ENCODE measurements around the gene VSTM5.

DNA sequence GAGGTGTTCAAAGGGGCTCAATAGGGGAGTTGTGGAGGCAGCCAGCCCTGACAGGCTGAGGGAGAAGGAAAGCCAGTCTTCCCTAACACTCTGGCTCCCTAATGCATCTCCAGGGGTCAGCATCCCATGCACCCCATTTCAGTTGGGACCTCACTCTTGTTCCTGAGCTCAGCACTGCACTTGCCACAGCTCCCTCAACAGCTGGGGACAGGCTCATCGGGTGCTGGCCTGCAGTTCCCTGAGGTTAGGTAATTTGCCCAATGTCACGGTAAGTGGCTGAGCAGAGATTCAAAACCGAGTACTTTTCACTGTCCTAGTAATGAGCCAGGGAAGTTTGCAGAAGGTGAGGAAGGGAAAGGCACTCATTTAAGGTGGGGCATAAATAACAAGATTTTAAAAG lies 20.8 kb downstream of the VSTM5 start:
- no peak for TF ChIP-seq POLR2A (IDR thresholded peaks at IDR 0.05)
- TF ChIP-seq EP300 (IDR thresholded peaks at IDR 0.05): no peak
- TF ChIP-seq, protein P1, sequence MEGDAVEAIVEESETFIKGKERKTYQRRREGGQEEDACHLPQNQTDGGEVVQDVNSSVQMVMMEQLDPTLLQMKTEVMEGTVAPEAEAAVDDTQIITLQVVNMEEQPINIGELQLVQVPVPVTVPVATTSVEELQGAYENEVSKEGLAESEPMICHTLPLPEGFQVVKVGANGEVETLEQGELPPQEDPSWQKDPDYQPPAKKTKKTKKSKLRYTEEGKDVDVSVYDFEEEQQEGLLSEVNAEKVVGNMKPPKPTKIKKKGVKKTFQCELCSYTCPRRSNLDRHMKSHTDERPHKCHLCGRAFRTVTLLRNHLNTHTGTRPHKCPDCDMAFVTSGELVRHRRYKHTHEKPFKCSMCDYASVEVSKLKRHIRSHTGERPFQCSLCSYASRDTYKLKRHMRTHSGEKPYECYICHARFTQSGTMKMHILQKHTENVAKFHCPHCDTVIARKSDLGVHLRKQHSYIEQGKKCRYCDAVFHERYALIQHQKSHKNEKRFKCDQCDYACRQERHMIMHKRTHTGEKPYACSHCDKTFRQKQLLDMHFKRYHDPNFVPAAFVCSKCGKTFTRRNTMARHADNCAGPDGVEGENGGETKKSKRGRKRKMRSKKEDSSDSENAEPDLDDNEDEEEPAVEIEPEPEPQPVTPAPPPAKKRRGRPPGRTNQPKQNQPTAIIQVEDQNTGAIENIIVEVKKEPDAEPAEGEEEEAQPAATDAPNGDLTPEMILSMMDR (IDR thresholded peaks at IDR 0.05): no peak
- TF ChIP-seq POLR2AphosphoS5 (IDR thresholded peaks at IDR 0.05): no peak

All from sigmoid colon (tissue), 4 donors.